H9 (cell line): Measurements from ENCODE around the gene DIS3. TPM values are rescaled to one million over a fixed set of nuclear protein-coding genes. Genes with fewer than 3 reads are reported as not detected.
A peak's percentile ranks its signal among the peaks of the same experiment; 100 is the strongest.

Source experiments
- DNase-seq: peaks from one replicate; pipeline ENCODE4 v3.0.0-alpha.2; 2017
- H2AFZ ChIP-seq: one replicate; pipeline ENCODE4 v1.6.1; 2013; ENCODE audit warnings: mild to moderate bottlenecking, low read length, control low read depth, moderate library complexity
- H2AK5ac ChIP-seq: 2 replicates; pipeline ENCODE4 v1.6.1; 2013; ENCODE audit warnings: low read length, control low read depth, mixed read lengths; ENCODE audit not compliant: insufficient read length
- H2BK120ac ChIP-seq: one replicate; pipeline ENCODE4 v1.6.1; 2013; ENCODE audit warnings: low read depth, mild to moderate bottlenecking, low read length, control low read depth, inconsistent platforms; ENCODE audit not compliant: poor library complexity, severe bottlenecking
- H2BK12ac ChIP-seq: 2 replicates; pipeline ENCODE4 v1.6.1; 2013; ENCODE audit warnings: low read length, control low read depth, mixed read lengths, low read depth; ENCODE audit not compliant: insufficient read length
- H2BK15ac ChIP-seq: 2 replicates; pipeline ENCODE4 v1.6.1; 2013; ENCODE audit warnings: low read depth, low read length, control low read depth
- H2BK20ac ChIP-seq: one replicate; pipeline ENCODE4 v1.6.1; 2013; ENCODE audit warnings: low read depth, mild to moderate bottlenecking, low read length, control low read depth, inconsistent platforms; ENCODE audit not compliant: poor library complexity, severe bottlenecking
- H2BK5ac ChIP-seq: 2 replicates; pipeline ENCODE4 v1.6.1; 2013; ENCODE audit warnings: low read length, control low read depth, mixed read lengths; ENCODE audit not compliant: insufficient read length
- H3K14ac ChIP-seq: 2 replicates; pipeline ENCODE4 v1.6.1; 2013; ENCODE audit warnings: low read length, control low read depth; ENCODE audit not compliant: insufficient read depth
- H3K18ac ChIP-seq: 2 replicates; pipeline ENCODE4 v1.6.1; 2013; ENCODE audit warnings: low read depth, mild to moderate bottlenecking, mixed read lengths, low read length, control low read depth; ENCODE audit not compliant: insufficient read length
- H3K23ac ChIP-seq: 2 replicates; pipeline ENCODE4 v1.6.1; 2013; ENCODE audit warnings: low read length, control low read depth, mixed read lengths, low read depth; ENCODE audit not compliant: insufficient read length
- H3K23me2 ChIP-seq: 2 replicates; pipeline ENCODE4 v1.6.1; 2013; ENCODE audit warnings: low read depth, mild to moderate bottlenecking, mixed read lengths, low read length, control low read depth; ENCODE audit not compliant: insufficient read length, poor library complexity, severe bottlenecking
- H3K27ac ChIP-seq: 2 replicates; pipeline ENCODE4 v1.5.1; 2013; ENCODE audit warnings: low read length, control low read depth, mixed read lengths, low read depth; ENCODE audit not compliant: insufficient read length
- H3K27me3 ChIP-seq: 2 replicates; pipeline ENCODE4 v1.6.1; 2013; ENCODE audit warnings: low read length, control low read depth, inconsistent platforms; ENCODE audit not compliant: insufficient read depth
- H3K4ac ChIP-seq: 2 replicates; pipeline ENCODE4 v1.6.1; 2013; ENCODE audit warnings: low read depth, mild to moderate bottlenecking, control low read depth, inconsistent platforms, low read length, moderate library complexity
- H3K4me1 ChIP-seq: 2 replicates; pipeline ENCODE4 v1.6.1; 2013; ENCODE audit warnings: low read length, control low read depth, inconsistent platforms; ENCODE audit not compliant: insufficient read depth
- H3K4me2 ChIP-seq: 2 replicates; pipeline ENCODE4 v1.6.1; 2013; ENCODE audit warnings: low read length, control low read depth, mixed read lengths; ENCODE audit not compliant: insufficient read length, insufficient read depth
- H3K56ac ChIP-seq: 2 replicates; pipeline ENCODE4 v1.6.1; 2013; ENCODE audit warnings: low read depth, mild to moderate bottlenecking, mixed read lengths, low read length, control low read depth; ENCODE audit not compliant: insufficient read length
- H3K79me1 ChIP-seq: 2 replicates; pipeline ENCODE4 v1.6.1; 2013; ENCODE audit warnings: low read depth, mild to moderate bottlenecking, moderate library complexity, low read length, control low read depth, inconsistent platforms; ENCODE audit not compliant: insufficient read depth, poor library complexity, severe bottlenecking
- H3K79me2 ChIP-seq: 2 replicates; pipeline ENCODE4 v1.6.1; 2013; ENCODE audit warnings: low read length, control low read depth, inconsistent platforms; ENCODE audit not compliant: insufficient read depth
- H3K9ac ChIP-seq: 2 replicates; pipeline ENCODE4 v1.6.1; 2013; ENCODE audit warnings: low read length, control low read depth, mixed read lengths; ENCODE audit not compliant: insufficient read length; ENCODE audit errors: extremely low read depth
- H3K9me3 ChIP-seq: one replicate; pipeline ENCODE4 v1.6.1; 2013; ENCODE audit warnings: low read depth, low read length, inconsistent platforms; ENCODE audit not compliant: control insufficient read depth
- H3T11ph ChIP-seq: one replicate; pipeline ENCODE4 v1.6.1; 2013; ENCODE audit warnings: mild to moderate bottlenecking, low read length, control low read depth, inconsistent platforms
- H4K20me1 ChIP-seq: one replicate; pipeline ENCODE4 v1.6.1; 2013; ENCODE audit not compliant: control insufficient read depth, insufficient read length, insufficient read depth
- H4K5ac ChIP-seq: 2 replicates; pipeline ENCODE4 v1.6.1; 2013; ENCODE audit warnings: low read depth, mild to moderate bottlenecking, mixed read lengths, low read length, control low read depth; ENCODE audit not compliant: insufficient read length
- H4K8ac ChIP-seq: replicated peaks from 2 replicates; pipeline ENCODE4 v1.6.1; 2013; ENCODE audit warnings: low read length, control low read depth, mixed read lengths, low read depth; ENCODE audit not compliant: insufficient read length
- H4K91ac ChIP-seq: 2 replicates; pipeline ENCODE4 v1.6.1; 2013; ENCODE audit warnings: low read depth, mild to moderate bottlenecking, moderate library complexity, mixed read lengths, low read length, control low read depth; ENCODE audit not compliant: insufficient read length
- H3K27ac Mint-ChIP-seq, 3 experiments: 2 replicates in 2 of 3; 3 replicates in 1 of 3; pipeline ENCODE4 v1.8.0; 2020 to 2021; ENCODE audit warnings: mixed read lengths in 3 of 3, mild to moderate bottlenecking in 1 of 3, moderate library complexity in 1 of 3
- H3K27me3 Mint-ChIP-seq: 2 replicates; pipeline ENCODE4 v1.8.0; 2021; ENCODE audit warnings: low read depth, mild to moderate bottlenecking, moderate library complexity, mixed read lengths
- H3K36me3 Mint-ChIP-seq, 3 experiments: 2 replicates in 2 of 3; 3 replicates in 1 of 3; pipeline ENCODE4 v1.8.0; 2020 to 2021; ENCODE audit warnings: low read depth in 3 of 3, mixed read lengths in 3 of 3; ENCODE audit not compliant: insufficient read depth in 1 of 3
- H3K4me1 Mint-ChIP-seq, 2 experiments: 2 replicates each; pipeline ENCODE4 v1.8.0; 2020; ENCODE audit warnings: mixed read lengths in 2 of 2
- H3K4me3 Mint-ChIP-seq, 2 experiments: 2 replicates in 1 of 2; 3 replicates in 1 of 2; pipeline ENCODE4 v1.8.0; 2020 to 2021; ENCODE audit warnings: mild to moderate bottlenecking in 2 of 2, mixed read lengths in 2 of 2, moderate library complexity in 1 of 2
- H3K9me3 Mint-ChIP-seq, 2 experiments: 2 replicates in 1 of 2; 3 replicates in 1 of 2; pipeline ENCODE4 v1.8.0; 2020; ENCODE audit warnings: mild to moderate bottlenecking in 2 of 2, mixed read lengths in 2 of 2, moderate library complexity in 1 of 2
- WGBS: extraction: QIAGEN DNeasy Blood & Tissue Kit; methylation state at CpG from one replicate; pipeline ENCODE4 v1.1.7; 2013; ENCODE audit warnings: missing lambda C conversion rate, low lambda C conversion rate, mixed read lengths; ENCODE audit not compliant: insufficient read length; ENCODE audit errors: extremely low coverage; 5-methylcytosine and 5-hydroxymethylcytosine counted together
- total RNA-seq: library from RNA; stranded (reverse); gene quantifications from 2 replicates; pipeline ENCODE4 v1.2.1, GENCODE V29; 2021
- TF ChIP-seq, protein P1 (sequence below): fragments of 200-600 bp; sonication (generic); conservative IDR thresholded peaks from 3 replicates; pipeline ENCODE4 v1.8.0; 2021; ENCODE audit warnings: antibody characterized with exemption, mild to moderate bottlenecking

Gene DIS3
- total RNA-seq, 1 experiment from 2014 or later = 47.3 TPM

DNA sequence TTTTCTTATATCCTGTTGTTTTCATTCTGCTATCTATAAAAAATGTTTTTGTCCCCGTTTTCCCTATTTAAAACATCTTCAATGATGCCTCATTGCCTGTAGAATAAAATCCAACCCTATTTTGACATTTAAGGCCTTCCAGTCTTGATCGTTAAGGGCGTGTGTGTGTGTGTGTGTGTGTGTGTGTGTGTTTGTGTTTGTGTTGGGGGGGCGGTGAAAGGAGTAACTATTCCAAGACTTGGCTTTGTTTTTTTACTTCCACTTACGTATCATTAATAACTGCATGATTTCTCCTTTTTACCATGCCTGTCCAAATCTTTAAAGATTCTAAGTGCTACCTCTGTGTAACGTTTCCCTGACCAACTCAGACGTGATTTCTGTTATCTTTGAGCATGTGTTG, 1.0 kb upstream of the DIS3 start:
- no peak for DNase-seq
- no peak overlapping the region for H4K5ac ChIP-seq
- no peak overlapping the region for H2BK15ac ChIP-seq
- peaks cover 10% of the 10 kb centered on the region; the same call in 1 of the 2 replicates for H3K79me2 ChIP-seq
- H4K8ac ChIP-seq = no peak overlapping the region
- H3K4me1 Mint-ChIP-seq = peaks cover 14 to 17% of the 10 kb centered on the region in 2 experiments
- no peak overlapping the region for H3T11ph ChIP-seq
- peak overlapping the region; percentile 55 for H3K9ac ChIP-seq
- H3K27me3 Mint-ChIP-seq = no peaks in the 10 kb centered on the region
- no peaks in the 10 kb centered on the region for H3K27me3 ChIP-seq
- H3K27ac Mint-ChIP-seq = peak overlapping the region in 2 of 3 experiments; percentile 25 to 33; a peak in 3 of 7 replicates
- peak overlapping the region; percentile 99 for H3K4me3 Mint-ChIP-seq
- H3K4me2 ChIP-seq = peak overlapping the region; percentile 70
- H3K9me3 ChIP-seq = no peaks in the 10 kb centered on the region
- no peak overlapping the region for H3K4ac ChIP-seq
- H3K79me1 ChIP-seq = peaks cover 2% of the 10 kb centered on the region
- no peaks in the 10 kb centered on the region for H3K9me3 Mint-ChIP-seq
- no peak overlapping the region for H3K23ac ChIP-seq
- no peak overlapping the region for H2BK5ac ChIP-seq
- peaks cover 0 to 31% (median 22%) of the 10 kb centered on the region in 3 experiments for H3K36me3 Mint-ChIP-seq
- H2BK20ac ChIP-seq = no peak overlapping the region
- TF ChIP-seq, protein P1, sequence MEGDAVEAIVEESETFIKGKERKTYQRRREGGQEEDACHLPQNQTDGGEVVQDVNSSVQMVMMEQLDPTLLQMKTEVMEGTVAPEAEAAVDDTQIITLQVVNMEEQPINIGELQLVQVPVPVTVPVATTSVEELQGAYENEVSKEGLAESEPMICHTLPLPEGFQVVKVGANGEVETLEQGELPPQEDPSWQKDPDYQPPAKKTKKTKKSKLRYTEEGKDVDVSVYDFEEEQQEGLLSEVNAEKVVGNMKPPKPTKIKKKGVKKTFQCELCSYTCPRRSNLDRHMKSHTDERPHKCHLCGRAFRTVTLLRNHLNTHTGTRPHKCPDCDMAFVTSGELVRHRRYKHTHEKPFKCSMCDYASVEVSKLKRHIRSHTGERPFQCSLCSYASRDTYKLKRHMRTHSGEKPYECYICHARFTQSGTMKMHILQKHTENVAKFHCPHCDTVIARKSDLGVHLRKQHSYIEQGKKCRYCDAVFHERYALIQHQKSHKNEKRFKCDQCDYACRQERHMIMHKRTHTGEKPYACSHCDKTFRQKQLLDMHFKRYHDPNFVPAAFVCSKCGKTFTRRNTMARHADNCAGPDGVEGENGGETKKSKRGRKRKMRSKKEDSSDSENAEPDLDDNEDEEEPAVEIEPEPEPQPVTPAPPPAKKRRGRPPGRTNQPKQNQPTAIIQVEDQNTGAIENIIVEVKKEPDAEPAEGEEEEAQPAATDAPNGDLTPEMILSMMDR = no peak
- H4K20me1 ChIP-seq = no peaks in the 10 kb centered on the region
- H3K4me1 ChIP-seq = no peaks in the 10 kb centered on the region
- peaks cover 9% of the 10 kb centered on the region for H3K23me2 ChIP-seq
- no peak overlapping the region for H3K14ac ChIP-seq
- H3K18ac ChIP-seq = no peak overlapping the region
- H2BK12ac ChIP-seq = no peak overlapping the region
- H3K27ac ChIP-seq = no peak overlapping the region
- no peak overlapping the region for H4K91ac ChIP-seq
- H2BK120ac ChIP-seq = no peak overlapping the region
- no peak overlapping the region for H3K56ac ChIP-seq
- no peak overlapping the region for H2AK5ac ChIP-seq
- WGBS = no CpG with 5 or more reads among the region's 7 CpGs
- no peak overlapping the region for H2AFZ ChIP-seq
